HepG2 (cell line): ENCODE measurements around the gene KCTD5.

ENCODE experiments used
- ATF6 ChIP-seq: sonication (generic); formaldehyde crosslinking; conservative IDR thresholded peaks from 2 replicates; pipeline ENCODE4 v1.4.0; 2020; ENCODE audit warnings: missing genetic modification reagents
- DPF2 ChIP-seq: sonication (generic); formaldehyde crosslinking; IDR thresholded peaks from 2 replicates; pipeline ENCODE4 v1.4.0; 2020; ENCODE audit warnings: mild to moderate bottlenecking, low read depth, missing genetic modification reagents, borderline replicate concordance
- FOXJ3 ChIP-seq: sonication (generic); formaldehyde crosslinking; IDR thresholded peaks from 2 replicates; pipeline ENCODE4 v1.4.0; 2020; ENCODE audit warnings: missing genetic modification reagents, mild to moderate bottlenecking, borderline replicate concordance
- HDAC1 ChIP-seq: sonication (generic); formaldehyde crosslinking; IDR thresholded peaks from 2 replicates; pipeline ENCODE4 v1.5.1; 2020; ENCODE audit warnings: mild to moderate bottlenecking, missing genetic modification reagents
- IRF1 ChIP-seq: sonication (generic); formaldehyde crosslinking; IDR thresholded peaks from 2 replicates; pipeline ENCODE4 v1.4.0; 2020; ENCODE audit warnings: low read depth, mild to moderate bottlenecking, missing genetic modification reagents
- KDM1A ChIP-seq: IDR thresholded peaks from 2 replicates; pipeline ENCODE4 v1.6.1; 2016; ENCODE audit warnings: missing compliant biosample characterization
- RFXANK ChIP-seq: IDR thresholded peaks from 2 replicates; pipeline ENCODE4 v1.6.1; 2016

DNA sequence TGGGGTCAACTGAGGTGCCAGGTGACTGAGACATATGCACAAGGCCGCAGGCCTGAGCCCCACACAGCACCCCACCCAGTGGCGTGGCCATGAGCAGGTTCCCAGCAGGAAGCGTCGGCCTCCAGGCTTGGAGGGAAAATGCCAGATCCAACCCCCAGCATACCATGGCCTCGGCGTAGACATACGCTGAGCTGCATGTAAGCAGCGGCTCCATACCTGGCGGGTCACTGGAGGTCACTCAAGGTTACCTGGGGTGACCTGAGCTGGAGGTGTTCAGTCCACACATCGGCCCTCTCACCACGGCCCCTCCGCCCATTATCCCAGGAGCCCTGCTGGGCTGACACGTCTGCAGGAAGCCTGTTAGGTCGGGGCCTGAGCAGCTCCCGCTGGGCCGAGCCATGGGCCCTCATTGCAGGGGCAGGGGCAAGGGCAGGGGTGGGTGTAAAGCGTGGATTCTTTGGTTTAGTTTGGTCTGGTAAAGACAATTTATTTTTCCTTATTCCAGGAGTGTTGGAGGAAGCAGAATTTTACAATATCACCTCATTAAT, 15.2 kb downstream of the KCTD5 start:
- no peak for TF ChIP-seq DPF2 (CRISPR knock-in tag)
- TF ChIP-seq FOXJ3 (CRISPR knock-in tag): no peak
- no peak for TF ChIP-seq IRF1 (CRISPR knock-in tag)
- no peak for TF ChIP-seq HDAC1 (CRISPR knock-in tag)
- TF ChIP-seq RFXANK (CRISPR knock-in tag): no peak
- TF ChIP-seq ATF6 (CRISPR knock-in tag): no peak
- no peak for TF ChIP-seq KDM1A (CRISPR knock-in tag)
